NCI-H2171 (cell line): ENCODE results near the gene GGA2.

Experiments used
- DNase-seq: peaks from one replicate; lab custom pipeline; 2025; lab: John Stamatoyannopoulos, UW

GGA2 gene

DNA sequence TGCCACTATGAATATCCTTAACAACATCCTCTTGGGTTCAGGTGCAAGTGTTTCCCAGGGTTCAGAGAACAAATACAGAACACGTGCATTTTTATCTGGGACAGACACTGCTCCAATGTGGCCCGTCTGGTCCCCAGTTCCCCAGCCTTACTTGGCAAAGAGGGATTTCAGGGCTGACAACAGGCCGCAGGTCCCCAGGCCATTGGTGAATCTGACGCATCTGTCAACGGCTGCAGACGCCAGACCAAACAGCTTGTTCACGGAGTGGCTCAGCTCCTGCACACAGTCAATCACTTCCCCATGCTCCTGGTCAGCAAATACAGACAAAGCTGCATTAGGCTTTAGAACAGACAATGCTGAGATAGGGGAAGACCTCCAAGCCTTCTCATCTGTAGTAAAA is 93.5 kb downstream of the GGA2 start:
- DNase-seq: no peak

GRCh38 chr16:23414731-23415130 is 95.6 kb downstream of the GGA2 start:
- no peak for DNase-seq
